GM12874 (cell line): ENCODE measurements around the gene HAPLN1.

Experiments used
- TF ChIP-seq, protein P1 (sequence below): IDR thresholded peaks from 2 replicates; pipeline ENCODE4 v1.5.1; 2011; ENCODE audit warnings: low read depth, mild to moderate bottlenecking, control low read depth, low read length, moderate library complexity; ENCODE audit not compliant: insufficient read depth

Gene HAPLN1

DNA sequence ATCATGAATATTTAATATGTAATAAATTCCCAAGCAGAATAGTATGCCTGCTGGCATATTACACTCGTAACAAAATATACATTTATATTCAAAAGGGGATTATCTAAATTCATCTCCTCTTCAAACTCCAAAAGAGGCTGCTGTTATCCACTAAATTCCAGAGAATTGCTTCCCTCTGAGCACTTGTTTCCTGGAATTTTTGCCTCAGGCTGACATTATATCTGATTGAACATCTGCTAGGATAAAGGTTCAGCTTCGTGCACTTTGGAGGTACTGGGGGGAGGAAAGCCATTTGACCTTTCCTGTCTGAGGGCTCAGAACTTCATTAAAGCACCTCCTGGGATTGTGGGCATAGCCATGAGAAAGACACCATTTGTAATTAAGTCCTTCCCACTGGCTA lies 4.3 kb upstream of the HAPLN1 start:
- TF ChIP-seq, protein P1, sequence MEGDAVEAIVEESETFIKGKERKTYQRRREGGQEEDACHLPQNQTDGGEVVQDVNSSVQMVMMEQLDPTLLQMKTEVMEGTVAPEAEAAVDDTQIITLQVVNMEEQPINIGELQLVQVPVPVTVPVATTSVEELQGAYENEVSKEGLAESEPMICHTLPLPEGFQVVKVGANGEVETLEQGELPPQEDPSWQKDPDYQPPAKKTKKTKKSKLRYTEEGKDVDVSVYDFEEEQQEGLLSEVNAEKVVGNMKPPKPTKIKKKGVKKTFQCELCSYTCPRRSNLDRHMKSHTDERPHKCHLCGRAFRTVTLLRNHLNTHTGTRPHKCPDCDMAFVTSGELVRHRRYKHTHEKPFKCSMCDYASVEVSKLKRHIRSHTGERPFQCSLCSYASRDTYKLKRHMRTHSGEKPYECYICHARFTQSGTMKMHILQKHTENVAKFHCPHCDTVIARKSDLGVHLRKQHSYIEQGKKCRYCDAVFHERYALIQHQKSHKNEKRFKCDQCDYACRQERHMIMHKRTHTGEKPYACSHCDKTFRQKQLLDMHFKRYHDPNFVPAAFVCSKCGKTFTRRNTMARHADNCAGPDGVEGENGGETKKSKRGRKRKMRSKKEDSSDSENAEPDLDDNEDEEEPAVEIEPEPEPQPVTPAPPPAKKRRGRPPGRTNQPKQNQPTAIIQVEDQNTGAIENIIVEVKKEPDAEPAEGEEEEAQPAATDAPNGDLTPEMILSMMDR: no peak

DNA sequence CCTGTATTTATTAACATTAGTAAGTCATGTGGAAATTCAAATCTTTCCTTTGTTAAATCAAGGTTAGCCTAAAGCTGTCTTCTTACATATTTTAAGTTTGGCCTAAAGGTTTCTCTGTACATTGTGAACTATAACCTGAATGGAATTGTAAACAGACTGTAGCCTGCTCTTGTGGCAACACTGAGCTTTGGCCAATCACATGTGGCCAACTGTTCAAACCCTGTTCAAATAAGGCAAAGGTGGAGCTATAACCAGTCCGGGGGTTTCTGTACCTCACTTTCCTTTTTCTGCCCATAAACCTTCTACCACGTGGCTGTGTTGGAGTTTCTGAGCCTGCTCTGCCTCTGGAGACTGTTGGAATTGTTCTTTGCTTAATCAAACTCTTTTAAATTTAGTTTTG lies 3.3 kb upstream of the HAPLN1 start:
- TF ChIP-seq, protein P1: no peak

DNA sequence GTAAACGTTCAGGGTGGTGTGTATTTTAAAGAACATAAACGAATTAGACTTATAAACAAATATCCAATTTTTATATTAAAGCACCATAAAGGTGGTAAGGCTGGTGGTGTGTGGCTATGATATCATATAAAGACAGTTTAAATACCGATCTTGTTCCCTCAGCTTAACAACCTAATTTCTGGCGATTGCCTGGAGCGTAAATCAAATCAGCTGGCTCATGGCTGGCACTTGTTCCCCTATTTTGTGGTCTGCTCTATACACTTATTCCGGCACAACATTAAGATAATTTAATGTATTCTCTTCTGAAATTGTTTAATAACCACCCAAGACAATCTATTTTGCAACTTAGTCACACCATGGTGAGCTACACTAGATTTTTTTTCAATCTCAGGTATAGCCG lies 2.4 kb upstream of the HAPLN1 start:
- TF ChIP-seq, protein P1: no peak

DNA sequence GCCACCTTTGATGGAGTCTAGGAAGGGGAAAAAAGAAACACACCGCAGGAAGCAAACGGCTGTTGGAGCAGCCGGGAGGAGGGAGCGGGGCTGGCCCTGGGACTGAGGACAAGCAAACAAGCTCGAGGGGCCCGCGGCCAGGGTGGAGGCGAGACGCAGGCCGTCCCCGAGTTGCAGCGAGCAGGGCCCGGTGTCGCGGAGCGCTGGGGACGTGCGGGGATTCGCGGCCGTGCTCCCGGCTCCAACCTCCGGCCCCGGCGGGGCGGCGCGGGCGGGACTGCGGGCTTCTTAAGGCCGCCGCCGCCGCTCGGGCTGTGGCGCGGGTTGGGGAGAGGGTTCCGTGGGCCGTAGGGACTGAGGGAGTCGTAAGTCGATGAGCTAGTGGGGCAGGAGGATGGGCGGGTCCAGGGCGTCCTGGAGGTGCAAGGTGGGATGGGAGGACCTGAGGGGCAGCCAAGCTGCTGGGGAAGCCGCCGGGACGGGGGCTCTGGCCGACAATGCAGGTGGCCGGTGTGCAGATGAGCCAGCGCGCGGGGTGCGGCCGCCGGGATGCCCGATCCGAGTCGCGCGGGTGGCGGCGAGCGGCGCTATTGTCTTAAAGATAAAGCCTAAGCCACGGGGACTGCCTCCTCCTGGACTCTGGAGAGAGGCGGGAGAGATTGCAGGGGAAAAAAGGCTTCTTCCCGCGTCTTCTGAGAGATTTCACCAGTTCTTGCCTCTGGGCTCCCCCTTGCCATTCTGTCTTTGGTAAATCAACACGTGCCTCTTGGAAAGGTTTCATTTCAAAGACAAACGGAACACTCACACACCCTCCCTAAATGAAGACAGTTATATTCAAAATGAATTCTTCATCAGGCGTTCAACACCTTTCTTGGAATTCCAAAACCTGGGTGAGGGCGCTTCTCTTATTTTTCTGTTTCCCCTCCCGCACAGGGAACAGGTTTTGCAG lies 1.6 kb upstream of the HAPLN1 start:
- TF ChIP-seq, protein P1: 0 out of 2 replicates have a peak, but pooled peaks have one; percentile 29

DNA sequence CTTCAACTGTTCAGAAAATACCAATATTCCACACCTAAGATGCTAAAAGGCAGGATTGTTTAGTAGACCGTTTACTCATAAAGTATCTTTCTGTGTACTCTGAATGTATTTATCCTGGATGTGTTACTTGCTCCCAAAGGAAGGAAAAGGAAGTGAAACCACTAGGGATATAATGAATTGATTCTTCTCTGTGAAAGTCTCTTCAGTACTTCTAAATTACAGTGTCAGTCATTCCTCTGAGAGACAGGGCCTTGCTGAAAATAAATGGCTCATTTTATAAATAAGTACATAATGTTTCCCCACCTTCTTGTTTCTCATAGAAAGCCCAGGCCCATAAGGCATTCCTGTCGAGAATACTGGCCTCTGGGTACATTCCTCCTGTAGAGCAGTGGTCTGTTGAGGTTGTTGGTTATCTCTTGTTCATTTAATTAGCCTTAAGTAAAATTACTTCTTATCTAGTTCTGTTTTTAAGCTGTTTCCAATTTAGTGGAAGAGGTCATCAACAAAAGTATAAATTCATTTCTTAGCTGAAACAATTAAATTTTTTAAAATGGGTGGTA lies 1.6 kb downstream of the HAPLN1 start:
- TF ChIP-seq, protein P1: no peak

DNA sequence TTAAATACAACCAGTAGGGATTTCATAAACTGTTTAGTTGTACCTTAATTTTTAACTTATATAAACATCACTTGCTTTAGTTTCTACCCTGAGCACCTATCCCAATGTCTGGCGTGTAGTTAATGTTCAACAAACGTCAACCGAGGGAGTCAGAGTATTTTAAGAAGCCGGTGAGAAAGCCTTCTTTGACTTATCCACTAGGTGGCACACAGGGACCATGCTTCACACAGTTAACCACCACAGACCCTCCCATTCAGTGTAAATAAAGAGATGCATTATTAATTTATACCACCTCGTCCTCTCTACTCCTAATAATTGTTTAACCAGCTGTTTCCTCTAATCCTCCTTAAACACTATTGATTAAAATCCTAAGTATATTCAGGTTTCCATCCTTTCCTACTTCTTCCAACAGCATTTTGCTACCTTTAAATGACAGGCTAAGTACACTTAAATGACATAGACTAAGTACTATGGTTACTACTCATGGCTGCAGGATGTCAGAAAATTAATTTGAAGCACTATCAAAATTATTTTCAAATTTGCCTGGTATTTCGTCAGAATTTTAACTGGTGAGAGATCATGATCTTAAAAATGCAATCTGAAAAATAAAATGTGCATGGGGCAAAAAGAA lies 2.3 kb downstream of the HAPLN1 start:
- TF ChIP-seq, protein P1: peak; percentile 75
